ENCODE measurements around the gene CDK6. TPM values are rescaled to one million over a fixed set of nuclear protein-coding genes. Genes with fewer than 3 reads are reported as not detected.

CDK6 gene
- total RNA-seq, 4 donors from 2014 or later: 22.2 to 45.4 (median 36.4) TPM

DNA sequence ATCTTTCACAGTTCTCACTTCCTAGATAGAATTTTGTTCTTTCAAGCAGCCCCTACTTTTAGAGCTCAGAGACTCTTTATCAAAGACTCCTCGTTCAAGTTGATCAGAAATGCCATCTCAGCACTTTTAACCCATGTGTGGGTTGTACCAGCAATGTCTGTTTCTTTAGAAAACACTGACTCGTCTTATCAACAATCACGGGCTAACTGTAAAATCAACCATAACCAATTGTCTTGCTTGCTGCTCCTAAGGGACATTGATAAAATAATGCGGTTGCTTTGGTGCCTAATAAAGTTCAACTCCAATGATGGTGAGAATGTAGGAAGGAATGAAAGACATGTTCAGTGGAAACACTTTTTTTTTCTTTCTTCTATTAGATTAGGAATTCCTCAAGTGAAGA lies 12.9 kb upstream of the CDK6 start:
- TF ChIP-seq POLR2AphosphoS5 (IDR thresholded peaks at IDR 0.05): no peak
- TF ChIP-seq, protein P1, sequence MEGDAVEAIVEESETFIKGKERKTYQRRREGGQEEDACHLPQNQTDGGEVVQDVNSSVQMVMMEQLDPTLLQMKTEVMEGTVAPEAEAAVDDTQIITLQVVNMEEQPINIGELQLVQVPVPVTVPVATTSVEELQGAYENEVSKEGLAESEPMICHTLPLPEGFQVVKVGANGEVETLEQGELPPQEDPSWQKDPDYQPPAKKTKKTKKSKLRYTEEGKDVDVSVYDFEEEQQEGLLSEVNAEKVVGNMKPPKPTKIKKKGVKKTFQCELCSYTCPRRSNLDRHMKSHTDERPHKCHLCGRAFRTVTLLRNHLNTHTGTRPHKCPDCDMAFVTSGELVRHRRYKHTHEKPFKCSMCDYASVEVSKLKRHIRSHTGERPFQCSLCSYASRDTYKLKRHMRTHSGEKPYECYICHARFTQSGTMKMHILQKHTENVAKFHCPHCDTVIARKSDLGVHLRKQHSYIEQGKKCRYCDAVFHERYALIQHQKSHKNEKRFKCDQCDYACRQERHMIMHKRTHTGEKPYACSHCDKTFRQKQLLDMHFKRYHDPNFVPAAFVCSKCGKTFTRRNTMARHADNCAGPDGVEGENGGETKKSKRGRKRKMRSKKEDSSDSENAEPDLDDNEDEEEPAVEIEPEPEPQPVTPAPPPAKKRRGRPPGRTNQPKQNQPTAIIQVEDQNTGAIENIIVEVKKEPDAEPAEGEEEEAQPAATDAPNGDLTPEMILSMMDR (IDR thresholded peaks at IDR 0.05): no peak
- TF ChIP-seq POLR2A (IDR thresholded peaks at IDR 0.05; ENCODE audit: low read depth): no peak
- no peak for TF ChIP-seq EP300 (IDR thresholded peaks at IDR 0.05)
- no peak overlapping the region for H3K4me3 ChIP-seq
- WGBS: 86% methylated on average over 4 of the region's 4 CpGs
- H3K4me1 ChIP-seq: no peaks in the 10 kb centered on the region
- H3K9me3 ChIP-seq: no peaks in the 10 kb centered on the region
- no peak overlapping the region for H3K27ac ChIP-seq (replicated peaks in 1 of 4)
- no peak for DNase-seq (ENCODE audit: extremely low spot score)
- no peaks in the 10 kb centered on the region for H3K27me3 ChIP-seq
- no peaks in the 10 kb centered on the region for H3K36me3 ChIP-seq
- intact Hi-C loops (cut with DNase I): no loop called here

DNA sequence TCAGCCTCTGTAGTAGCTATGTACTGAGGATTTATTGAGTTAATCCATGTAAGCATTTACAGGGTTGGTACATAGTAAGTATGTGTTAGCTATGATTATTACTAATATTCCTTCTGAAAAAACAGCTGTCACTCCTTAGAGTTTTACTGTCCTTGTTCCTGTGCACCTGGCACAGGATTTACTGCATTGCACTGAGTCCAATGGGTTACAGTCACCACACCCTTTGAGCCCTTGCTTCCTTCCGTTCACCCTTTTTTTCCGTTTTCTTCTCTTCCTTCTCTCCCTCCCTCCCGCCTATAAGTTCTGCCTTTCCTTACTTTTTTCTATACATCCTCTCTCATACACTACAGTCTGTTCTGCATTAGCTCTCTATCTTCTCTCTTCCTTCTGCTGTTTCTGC lies 12.5 kb upstream of the CDK6 start:
- no peaks in the 10 kb centered on the region for H3K27me3 ChIP-seq
- no peaks in the 10 kb centered on the region for H3K36me3 ChIP-seq
- WGBS: 74% methylated on average over 3 of the region's 3 CpGs
- H3K4me1 ChIP-seq: no peaks in the 10 kb centered on the region
- no peaks in the 10 kb centered on the region for H3K9me3 ChIP-seq
- no peak overlapping the region for H3K4me3 ChIP-seq
- intact Hi-C loops (cut with DNase I): no loop called here
- TF ChIP-seq, protein P1 (IDR thresholded peaks at IDR 0.05): no peak
- no peak for TF ChIP-seq POLR2A (IDR thresholded peaks at IDR 0.05; ENCODE audit: low read depth)
- TF ChIP-seq POLR2AphosphoS5 (IDR thresholded peaks at IDR 0.05): no peak
- TF ChIP-seq EP300 (IDR thresholded peaks at IDR 0.05): no peak
- DNase-seq (ENCODE audit: extremely low spot score): no peak
- H3K27ac ChIP-seq (replicated peaks in 1 of 4): no peak overlapping the region

DNA sequence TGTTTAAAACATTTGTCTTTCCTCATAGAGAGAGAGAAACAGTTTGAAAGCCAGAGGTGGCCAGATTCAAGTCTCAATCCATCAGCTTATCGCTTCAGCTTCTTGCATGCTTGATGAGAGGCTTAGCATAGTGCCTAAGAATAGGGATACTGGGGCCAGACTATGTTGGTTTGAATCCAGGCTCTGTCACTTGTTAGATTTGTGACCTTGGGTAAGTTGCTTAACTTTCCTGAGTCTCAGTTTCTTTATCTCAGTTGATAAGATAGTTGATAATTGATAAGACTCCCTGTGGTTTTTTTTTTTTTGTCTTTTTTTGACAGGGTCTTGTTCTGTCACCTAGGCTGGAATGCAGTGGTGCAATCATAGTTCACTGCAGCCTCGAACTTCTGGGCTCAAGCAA lies 12.1 kb upstream of the CDK6 start:
- Histone ChIP-seq H3K27ac (replicated peaks in 1 of 4) (no peak overlapping the region), H3K4me1 (no peaks in the 10 kb centered on the region), H3K4me3 (no peak overlapping the region), H3K9me3 (no peaks in the 10 kb centered on the region), H3K27me3 (no peaks in the 10 kb centered on the region), H3K36me3 (no peaks in the 10 kb centered on the region)
- 91% methylated on average over 2 of the region's 2 CpGs for WGBS
- no peak for DNase-seq (ENCODE audit: extremely low spot score)
- intact Hi-C loops (cut with DNase I): no loop called here
- TF ChIP-seq, protein P1 (IDR thresholded peaks at IDR 0.05): no peak
- TF ChIP-seq EP300 (IDR thresholded peaks at IDR 0.05): no peak
- TF ChIP-seq POLR2A (IDR thresholded peaks at IDR 0.05; ENCODE audit: low read depth): no peak
- no peak for TF ChIP-seq POLR2AphosphoS5 (IDR thresholded peaks at IDR 0.05)

DNA sequence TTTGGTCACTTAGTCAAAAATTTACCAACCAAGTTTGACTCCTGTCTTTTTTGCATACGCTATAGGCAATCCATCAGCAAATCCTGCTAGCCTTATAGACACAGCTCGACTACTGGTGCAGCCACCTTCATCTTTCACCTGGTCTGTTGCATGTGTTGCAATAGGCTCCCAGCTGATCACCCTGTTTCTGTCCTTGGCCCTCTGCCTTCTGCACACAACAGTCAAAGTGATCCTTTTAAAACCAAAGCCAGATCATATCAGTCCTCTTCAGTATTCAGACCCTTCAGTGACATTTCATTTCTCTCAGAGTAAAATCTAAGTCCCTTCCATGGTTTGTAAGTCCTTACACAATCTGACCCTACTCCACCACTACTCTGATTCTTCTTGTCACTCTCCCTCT lies 10.9 kb upstream of the CDK6 start:
- Histone ChIP-seq H3K4me1 (no peaks in the 10 kb centered on the region), H3K27ac (replicated peaks in 1 of 4) (no peak overlapping the region), H3K36me3 (no peaks in the 10 kb centered on the region), H3K4me3 (no peak overlapping the region), H3K27me3 (no peaks in the 10 kb centered on the region), H3K9me3 (no peaks in the 10 kb centered on the region)
- intact Hi-C loops (cut with DNase I): no loop called here
- no peak for DNase-seq (ENCODE audit: extremely low spot score)
- WGBS: 89% methylated on average over 2 of the region's 2 CpGs
- no peak for TF ChIP-seq POLR2A (IDR thresholded peaks at IDR 0.05; ENCODE audit: low read depth)
- TF ChIP-seq EP300 (IDR thresholded peaks at IDR 0.05): no peak
- TF ChIP-seq POLR2AphosphoS5 (IDR thresholded peaks at IDR 0.05): no peak
- TF ChIP-seq, protein P1 (IDR thresholded peaks at IDR 0.05): no peak

DNA sequence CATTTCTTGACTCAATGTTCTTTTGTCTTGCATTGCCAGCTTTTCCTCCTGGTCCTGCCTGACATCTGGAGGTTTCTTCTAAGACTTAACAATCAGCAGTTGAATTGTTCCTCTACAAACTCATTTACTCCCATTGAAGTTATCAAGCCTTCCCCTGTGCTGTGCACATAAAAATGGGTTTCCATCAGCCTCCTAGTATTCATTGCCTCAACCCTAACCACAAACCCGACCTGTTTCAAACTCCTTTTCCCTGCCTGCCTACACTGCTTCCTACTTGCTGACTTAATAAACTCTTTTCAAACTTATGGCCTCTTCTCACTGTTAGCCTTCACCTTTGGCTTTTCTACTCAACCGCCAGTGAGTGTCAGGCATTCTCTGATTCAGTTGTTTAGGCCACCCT lies 9.4 kb upstream of the CDK6 start:
- 88% methylated on average over 2 of the region's 2 CpGs for WGBS
- no peak overlapping the region for H3K27ac ChIP-seq (replicated peaks in 1 of 4)
- no peaks in the 10 kb centered on the region for H3K9me3 ChIP-seq
- H3K27me3 ChIP-seq: no peaks in the 10 kb centered on the region
- H3K4me1 ChIP-seq: no peaks in the 10 kb centered on the region
- TF ChIP-seq EP300 (IDR thresholded peaks at IDR 0.05) (no peak), POLR2AphosphoS5 (IDR thresholded peaks at IDR 0.05) (no peak), POLR2A (IDR thresholded peaks at IDR 0.05; ENCODE audit: low read depth) (no peak)
- TF ChIP-seq, protein P1 (IDR thresholded peaks at IDR 0.05): no peak
- no peak overlapping the region for H3K4me3 ChIP-seq
- intact Hi-C loops (cut with DNase I): no loop called here
- DNase-seq (ENCODE audit: extremely low spot score): no peak
- H3K36me3 ChIP-seq: no peaks in the 10 kb centered on the region
